Fibroblast of lung (primary cell): ENCODE data around the gene BTBD17.

ENCODE experiments used
- EZH2 ChIP-seq: IDR thresholded peaks from 2 replicates; pipeline ENCODE4 v1.5.1; 2012; ENCODE audit warnings: low read length, control low read depth, mild to moderate bottlenecking; ENCODE audit errors: missing control alignments
- TF ChIP-seq, protein P1 (sequence below), 2 donors: IDR thresholded peaks in 1 of 2; conservative IDR thresholded peaks in 1 of 2; 1 replicate in 1 of 2; 2 replicates in 1 of 2; pipeline ENCODE4 v1.5.1; 2011 to 2012; ENCODE audit warnings: low read length in 2 of 2, control low read depth in 1 of 2, inconsistent platforms in 1 of 2, low read depth in 1 of 2, mild to moderate bottlenecking in 1 of 2

DNA sequence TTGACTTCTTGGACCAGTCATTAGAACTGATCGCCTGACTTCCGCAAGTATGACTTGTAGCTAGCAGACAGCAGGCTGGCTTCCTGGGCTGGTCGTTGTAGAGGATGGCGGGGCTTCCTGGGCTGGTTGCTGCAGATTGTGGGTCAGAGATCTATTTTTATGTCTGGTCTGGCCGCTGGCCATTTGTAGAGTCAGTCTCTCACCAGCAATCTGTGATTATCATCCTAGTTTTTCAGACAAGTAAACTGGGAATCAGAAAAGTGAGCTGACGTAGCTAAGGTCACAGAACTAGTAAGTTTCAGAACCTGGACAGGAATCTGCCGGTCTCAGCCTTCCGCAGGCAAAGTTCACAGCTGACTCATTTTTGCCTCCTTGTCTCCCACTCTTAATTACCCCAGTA is 24.7 kb upstream of the BTBD17 start:
- TF ChIP-seq, protein P1, sequence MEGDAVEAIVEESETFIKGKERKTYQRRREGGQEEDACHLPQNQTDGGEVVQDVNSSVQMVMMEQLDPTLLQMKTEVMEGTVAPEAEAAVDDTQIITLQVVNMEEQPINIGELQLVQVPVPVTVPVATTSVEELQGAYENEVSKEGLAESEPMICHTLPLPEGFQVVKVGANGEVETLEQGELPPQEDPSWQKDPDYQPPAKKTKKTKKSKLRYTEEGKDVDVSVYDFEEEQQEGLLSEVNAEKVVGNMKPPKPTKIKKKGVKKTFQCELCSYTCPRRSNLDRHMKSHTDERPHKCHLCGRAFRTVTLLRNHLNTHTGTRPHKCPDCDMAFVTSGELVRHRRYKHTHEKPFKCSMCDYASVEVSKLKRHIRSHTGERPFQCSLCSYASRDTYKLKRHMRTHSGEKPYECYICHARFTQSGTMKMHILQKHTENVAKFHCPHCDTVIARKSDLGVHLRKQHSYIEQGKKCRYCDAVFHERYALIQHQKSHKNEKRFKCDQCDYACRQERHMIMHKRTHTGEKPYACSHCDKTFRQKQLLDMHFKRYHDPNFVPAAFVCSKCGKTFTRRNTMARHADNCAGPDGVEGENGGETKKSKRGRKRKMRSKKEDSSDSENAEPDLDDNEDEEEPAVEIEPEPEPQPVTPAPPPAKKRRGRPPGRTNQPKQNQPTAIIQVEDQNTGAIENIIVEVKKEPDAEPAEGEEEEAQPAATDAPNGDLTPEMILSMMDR (conservative IDR thresholded peaks at IDR 0.05 in 1 of 2, IDR thresholded peaks at IDR 0.05 in 1 of 2; ENCODE audit: low read depth in 1 of 2, low read length in 2 of 2), result no peak
- no peak for TF ChIP-seq EZH2
